Esophagus muscularis mucosa (tissue), 4 donors: ENCODE measurements around the gene ANKS3. TPM values are rescaled to one million over a fixed set of nuclear protein-coding genes. Genes with fewer than 3 reads are reported as not detected.

Experiments used
- DNase-seq: peaks from one replicate; pipeline ENCODE4 v3.0.0-alpha.2; 2017; ENCODE audit errors: extremely low spot score
- H3K27ac ChIP-seq, 4 donors: fragments of 200-600 bp; sonication (generic); replicated peaks in 1 of 4; 1 replicate in 3 of 4; 2 replicates in 1 of 4; pipeline ENCODE4 v1.5.1; 2016 to 2019; ENCODE audit warnings: mild to moderate bottlenecking in 1 of 4
- H3K27me3 ChIP-seq, 4 donors: fragments of 200-600 bp; sonication (generic); one replicate each; pipeline versions ENCODE4 v1.5.1 to v1.6.0; 2016 to 2019
- H3K36me3 ChIP-seq, 4 donors: fragments of 200-600 bp; sonication (generic); one replicate each; pipeline ENCODE4 v1.5.1; 2016 to 2019
- H3K4me1 ChIP-seq, 4 donors: fragments of 200-600 bp; sonication (generic); one replicate each; pipeline ENCODE4 v1.5.1; 2016 to 2019
- H3K4me3 ChIP-seq, 4 donors: fragments of 200-600 bp; sonication (generic); 1 replicate in 2 of 4; 2 replicates in 2 of 4; pipeline ENCODE4 v1.5.1; 2016 to 2019; ENCODE audit warnings: mild to moderate bottlenecking in 4 of 4, moderate library complexity in 1 of 4
- H3K9me3 ChIP-seq, 4 donors: fragments of 200-600 bp; sonication (generic); 1 replicate in 3 of 4; 2 replicates in 1 of 4; pipeline ENCODE4 v1.5.1; 2016 to 2019
- CTCF ChIP-seq, 3 experiments: fragments of 200-600 bp in 2 of 3; fragments of 450-650 bp in 1 of 3; sonication (generic) in 2 of 3; IDR thresholded peaks; one replicate each; pipeline ENCODE4 v1.5.1; 2017 to 2019; ENCODE audit warnings: antibody characterized with exemption in 3 of 3, mild to moderate bottlenecking in 2 of 3, moderate library complexity in 1 of 3
- EP300 ChIP-seq: sonication (generic); formaldehyde crosslinking; IDR thresholded peaks from one replicate; pipeline ENCODE4 v1.6.1; 2017; ENCODE audit warnings: antibody characterized with exemption
- POLR2A ChIP-seq: fragments of 450-650 bp; IDR thresholded peaks from one replicate; pipeline ENCODE4 v1.6.1; 2017; ENCODE audit warnings: antibody characterized with exemption, moderate library complexity, mild to moderate bottlenecking, low read depth
- POLR2AphosphoS5 ChIP-seq, 2 donors: sonication (generic); formaldehyde crosslinking; IDR thresholded peaks; one replicate each; pipeline ENCODE4 v1.6.1; 2017; ENCODE audit warnings: antibody characterized with exemption in 2 of 2
- WGBS: methylation state at CpG from one replicate; pipeline ENCODE4 v1.1.5; 2018; 5-methylcytosine and 5-hydroxymethylcytosine counted together
- intact Hi-C: fragments of 100-400 bp; cut with DNase I; formaldehyde crosslinking; loops from one replicate; pipeline ENCODE4 v1.15.1; 2023
- total RNA-seq, 4 donors: library from RNA; depleted of rRNA; stranded (reverse); fragments of >200 nt; gene quantifications; one replicate each; pipeline versions ENCODE4 v1.1.0 to v1.2.1, GENCODE V29; 2016

Gene ANKS3
- total RNA-seq, 4 donors from 2014 or later, result 17.0 to 29.0 (median 24.7) TPM

DNA sequence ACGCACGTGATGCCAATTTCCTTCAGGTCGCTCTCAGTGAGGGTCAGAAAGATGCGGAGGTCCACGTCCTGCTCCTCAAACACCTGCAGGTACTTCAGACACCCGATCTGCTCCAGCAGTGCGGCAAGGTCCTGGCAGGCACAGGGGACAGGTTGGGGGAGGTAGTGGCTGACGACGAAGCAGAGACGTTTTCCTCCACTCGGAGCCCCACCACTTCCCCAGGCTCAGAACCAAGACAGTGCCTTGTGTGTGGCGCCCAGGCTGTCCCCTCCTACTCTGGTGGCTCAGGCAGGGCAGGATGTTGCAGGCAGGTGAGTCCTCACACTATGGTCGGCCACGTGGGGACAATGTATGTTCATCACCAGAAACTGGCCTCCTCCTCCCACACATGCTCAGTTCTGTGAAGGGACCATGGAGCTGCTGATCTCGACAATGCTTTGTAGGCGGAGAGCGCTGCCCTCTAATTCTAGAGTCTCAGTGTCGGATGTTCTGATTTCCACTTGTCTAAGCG lies 35.0 kb downstream of the ANKS3 start:
- Histone ChIP-seq H3K27ac (no peak overlapping the region), H3K27me3 (no peaks in the 10 kb centered on the region), H3K4me1 (peaks cover 24 to 33% (median 28%) of the 10 kb centered on the region in 4 donors), H3K36me3 (peaks cover 54 to 85% (median 79%) of the 10 kb centered on the region in 4 donors), H3K9me3 (no peaks in the 10 kb centered on the region), H3K4me3 (no peak overlapping the region)
- DNase-seq, result no peak
- 94% methylated on average over 17 of the region's 19 CpGs for WGBS
- intact Hi-C loops, result no loop called here
- TF ChIP-seq CTCF (IDR thresholded peaks at IDR 0.05) (no peak), POLR2A (no peak), EP300 (no peak), POLR2AphosphoS5 (IDR thresholded peaks at IDR 0.05) (no peak)

DNA sequence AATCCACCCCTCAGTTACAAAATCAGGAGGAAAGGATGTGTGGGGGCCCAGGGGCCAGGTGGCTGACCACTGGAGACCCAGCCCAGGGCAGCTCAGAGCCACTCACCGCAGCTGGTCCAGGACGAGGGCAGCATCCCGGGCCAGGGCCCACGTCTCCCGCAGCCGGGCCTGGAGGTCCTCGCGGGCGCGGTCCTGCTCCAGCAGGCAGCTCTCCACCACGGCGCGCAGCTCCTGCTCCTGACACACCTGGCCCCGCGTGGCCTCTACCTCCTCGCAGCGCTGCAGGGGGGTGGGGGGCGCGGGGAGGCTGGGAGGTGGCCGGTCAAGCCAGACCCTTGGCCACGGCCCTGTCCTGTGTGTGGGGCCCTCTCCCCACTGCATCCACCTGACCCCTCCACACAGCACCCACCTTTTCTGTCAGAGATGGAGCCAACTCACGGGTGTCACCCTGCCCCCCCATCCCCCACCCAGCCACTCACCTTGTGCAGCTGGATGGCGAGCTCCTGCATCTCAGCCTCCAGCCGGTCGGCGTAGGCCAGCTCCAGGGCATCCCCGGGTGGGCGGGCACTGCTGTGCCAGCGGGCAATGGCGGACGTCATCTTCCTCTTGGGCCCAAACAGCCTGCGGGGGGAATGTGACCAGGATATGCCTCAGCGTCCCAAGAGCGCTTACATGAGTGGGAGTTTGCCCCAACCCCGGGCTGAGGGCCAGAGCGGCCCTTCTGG lies 35.6 kb downstream of the ANKS3 start:
- Histone ChIP-seq H3K36me3 (peaks cover 49 to 79% (median 74%) of the 10 kb centered on the region in 4 donors), H3K27me3 (no peaks in the 10 kb centered on the region), H3K4me3 (no peak overlapping the region), H3K4me1 (peaks cover 26 to 33% (median 30%) of the 10 kb centered on the region in 4 donors), H3K9me3 (no peaks in the 10 kb centered on the region), H3K27ac (no peak overlapping the region)
- 93% methylated on average over 36 of the region's 36 CpGs for WGBS
- intact Hi-C loops, result no loop called here
- TF ChIP-seq POLR2A (no peak), CTCF (IDR thresholded peaks at IDR 0.05) (no peak), POLR2AphosphoS5 (IDR thresholded peaks at IDR 0.05) (no peak), EP300 (no peak)
- DNase-seq, result no peak

GRCh38 chr16:4697848-4698291 lies 36.2 kb downstream of the ANKS3 start:
- Histone ChIP-seq H3K4me1 (peaks cover 29 to 37% (median 34%) of the 10 kb centered on the region in 4 donors), H3K36me3 (peaks cover 49 to 75% (median 74%) of the 10 kb centered on the region in 4 donors), H3K27ac (no peak overlapping the region), H3K9me3 (no peaks in the 10 kb centered on the region), H3K27me3 (no peaks in the 10 kb centered on the region), H3K4me3 (no peak overlapping the region)
- intact Hi-C loops, result no loop called here
- WGBS, result 83% methylated on average over 6 of the region's 9 CpGs
- no peak for DNase-seq
- no peak for TF ChIP-seq CTCF (IDR thresholded peaks at IDR 0.05)
- no peak for TF ChIP-seq POLR2AphosphoS5 (IDR thresholded peaks at IDR 0.05)
- TF ChIP-seq POLR2A, result no peak
- TF ChIP-seq EP300, result no peak

DNA sequence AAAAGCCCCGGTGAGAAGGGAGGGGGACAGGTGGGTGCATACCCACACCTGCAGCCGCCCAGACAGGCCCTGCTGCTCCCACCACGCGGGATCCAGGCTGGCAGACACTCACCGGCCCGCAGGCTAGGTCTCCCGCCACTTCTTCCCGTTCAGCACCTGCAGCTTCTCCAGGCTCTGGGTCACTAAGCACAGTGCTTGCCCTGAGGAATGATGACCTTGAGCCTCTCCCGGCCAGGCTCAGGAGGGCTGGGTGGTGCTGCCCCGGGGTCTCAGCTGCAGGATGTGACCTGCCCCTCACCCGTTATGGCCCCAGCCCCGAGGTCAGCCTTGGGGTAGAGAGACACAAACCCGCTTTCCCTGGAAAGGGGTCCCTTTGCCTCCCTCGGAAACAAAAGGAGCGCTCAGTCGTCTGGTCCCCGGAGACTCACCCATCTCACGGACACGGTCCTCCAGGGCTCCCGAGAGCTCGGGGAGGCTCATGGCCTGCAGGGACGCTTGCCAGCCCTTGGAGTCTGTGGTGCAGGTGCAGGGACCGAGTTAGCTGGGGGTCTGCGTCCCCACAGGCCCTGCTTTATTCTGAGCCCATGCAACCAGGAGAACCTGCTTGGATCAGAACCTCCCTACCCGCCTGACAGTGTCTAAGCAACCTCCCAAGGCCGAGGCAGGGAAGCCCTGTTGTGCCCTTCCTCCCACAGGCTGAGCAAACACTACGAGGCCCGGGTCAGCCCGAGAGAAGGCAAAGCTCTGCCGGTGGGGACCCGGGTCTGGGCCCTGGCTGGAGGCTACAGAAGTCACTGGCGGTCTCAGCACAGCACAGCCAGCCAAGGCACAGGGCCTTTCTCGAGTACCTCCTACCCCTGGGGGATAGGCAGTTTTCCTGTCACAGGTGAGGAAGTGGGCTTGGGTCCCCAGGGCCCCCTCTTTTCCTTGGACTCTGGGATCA lies 36.9 kb downstream of the ANKS3 start:
- no peaks in the 10 kb centered on the region for H3K27me3 ChIP-seq
- H3K4me3 ChIP-seq, result no peak overlapping the region
- no peaks in the 10 kb centered on the region for H3K9me3 ChIP-seq
- TF ChIP-seq EP300 (no peak), POLR2AphosphoS5 (IDR thresholded peaks at IDR 0.05) (no peak), CTCF (IDR thresholded peaks at IDR 0.05) (no peak), POLR2A (no peak)
- peaks cover 32 to 44% (median 39%) of the 10 kb centered on the region in 4 donors for H3K4me1 ChIP-seq
- DNase-seq, result no peak
- H3K27ac ChIP-seq, result peak overlapping the region in 3 of 4 donors; percentile 58 to 84 (median 63)
- 83% methylated on average over 15 of the region's 33 CpGs for WGBS
- intact Hi-C loops, result no loop called here
- H3K36me3 ChIP-seq, result peaks cover 46 to 72% (median 69%) of the 10 kb centered on the region in 4 donors
